Transverse colon (tissue), 4 donors: Measurements from ENCODE around the gene XRN2. TPM values are rescaled to one million over a fixed set of nuclear protein-coding genes. Genes with fewer than 3 reads are reported as not detected.

Experiments used
- DNase-seq: peaks from one replicate; pipeline ENCODE4 v3.0.0-alpha.2; 2019
- H3K27ac ChIP-seq, 4 donors: fragments of 200-600 bp; sonication (generic); 2 replicates each; pipeline ENCODE4 v1.5.1; 2016 to 2018; ENCODE audit warnings: inconsistent platforms in 4 of 4
- H3K27me3 ChIP-seq: fragments of 200-600 bp; sonication (generic); 2 replicates; pipeline ENCODE4 v1.5.1; 2017; ENCODE audit warnings: inconsistent platforms
- H3K36me3 ChIP-seq, 4 donors: fragments of 200-600 bp; sonication (generic); 2 replicates each; pipeline ENCODE4 v1.5.1; 2017 to 2019; ENCODE audit warnings: inconsistent platforms in 4 of 4
- H3K4me1 ChIP-seq, 4 donors: fragments of 200-600 bp; sonication (generic); 2 replicates each; pipeline ENCODE4 v1.5.1; 2017 to 2020; ENCODE audit warnings: inconsistent platforms in 4 of 4
- H3K4me3 ChIP-seq, 4 donors: fragments of 200-600 bp; sonication (generic); 1 replicate in 1 of 4; 2 replicates in 3 of 4; pipeline versions ENCODE4 v1.5.1 to v1.6.1; 2017 to 2019; ENCODE audit warnings: inconsistent platforms in 4 of 4
- H3K9me3 ChIP-seq, 2 donors: fragments of 200-600 bp; sonication (generic); 2 replicates each; pipeline ENCODE4 v1.5.1; 2017 to 2019; ENCODE audit warnings: inconsistent platforms in 2 of 2
- EP300 ChIP-seq: sonication (generic); formaldehyde crosslinking; IDR thresholded peaks from one replicate; pipeline ENCODE4 v1.6.1; 2017; ENCODE audit warnings: antibody characterized with exemption, low read depth
- POLR2A ChIP-seq: fragments of 450-650 bp; IDR thresholded peaks from one replicate; pipeline ENCODE4 v1.6.1; 2016; ENCODE audit warnings: antibody characterized with exemption, mild to moderate bottlenecking, moderate library complexity
- POLR2AphosphoS5 ChIP-seq, 3 donors: sonication (generic); formaldehyde crosslinking; IDR thresholded peaks; one replicate each; pipeline ENCODE4 v1.6.1; 2016; ENCODE audit warnings: antibody characterized with exemption in 3 of 3
- WGBS, 2 donors: methylation state at CpG; one replicate each; pipeline ENCODE4 v1.1.5; 2018; ENCODE audit warnings: low coverage in 1 of 2; 5-methylcytosine and 5-hydroxymethylcytosine counted together
- in situ Hi-C, 4 donors: fragments of 200-750 bp; cut with MboI; loops; one replicate each; pipeline versions ENCODE4 v1.15.0 to v1.15.1; 2017; ENCODE audit warnings: low sequenced_read_pairs in 3 of 4, low pct_ligation_motif_present in 1 of 4, low pct_unique_long_range_greater_than_20kb in 1 of 4
- intact Hi-C: fragments of 100-400 bp; cut with DNase I; formaldehyde crosslinking; loops from one replicate; pipeline ENCODE4 v1.15.1; 2023; ENCODE audit warnings: low total_unique reads
- total RNA-seq, 4 donors: library from RNA; depleted of rRNA; stranded (reverse); fragments of >200 nt; gene quantifications; one replicate each; pipeline ENCODE4 v1.1.0, GENCODE V29; 2016
- TF ChIP-seq, protein P1 (sequence below), 5 experiments: fragments of 200-600 bp in 3 of 5; fragments of 450-650 bp in 2 of 5; sonication (generic) in 3 of 5; IDR thresholded peaks; 1 replicate in 2 of 5; 2 replicates in 3 of 5; pipeline ENCODE4 v1.5.1; 2016 to 2017; ENCODE audit warnings: antibody characterized with exemption in 5 of 5, inconsistent platforms in 3 of 5, mild to moderate bottlenecking in 2 of 5, moderate library complexity in 1 of 5

XRN2 gene
- total RNA-seq, 4 donors from 2014 or later, result 16.1 to 46.4 (median 30.3) TPM

GRCh38 chr20:21322921-21323331 is 19.8 kb downstream of the XRN2 start:
- Histone ChIP-seq H3K4me3 (no peak overlapping the region), H3K9me3 (no peaks in the 10 kb centered on the region), H3K36me3 (no peaks in the 10 kb centered on the region), H3K27ac (no peak overlapping the region), H3K4me1 (peaks cover 4 to 43% (median 24%) of the 10 kb centered on the region in 4 donors), H3K27me3 (no peaks in the 10 kb centered on the region)
- DNase-seq, result no peak
- 60 to 91% methylated on average over 1 to 3 of the region's 3 CpGs for WGBS, 2 donors
- in situ Hi-C loops (no loop called here), intact Hi-C loops (no loop called here)
- TF ChIP-seq POLR2A, result no peak
- TF ChIP-seq, protein P1, sequence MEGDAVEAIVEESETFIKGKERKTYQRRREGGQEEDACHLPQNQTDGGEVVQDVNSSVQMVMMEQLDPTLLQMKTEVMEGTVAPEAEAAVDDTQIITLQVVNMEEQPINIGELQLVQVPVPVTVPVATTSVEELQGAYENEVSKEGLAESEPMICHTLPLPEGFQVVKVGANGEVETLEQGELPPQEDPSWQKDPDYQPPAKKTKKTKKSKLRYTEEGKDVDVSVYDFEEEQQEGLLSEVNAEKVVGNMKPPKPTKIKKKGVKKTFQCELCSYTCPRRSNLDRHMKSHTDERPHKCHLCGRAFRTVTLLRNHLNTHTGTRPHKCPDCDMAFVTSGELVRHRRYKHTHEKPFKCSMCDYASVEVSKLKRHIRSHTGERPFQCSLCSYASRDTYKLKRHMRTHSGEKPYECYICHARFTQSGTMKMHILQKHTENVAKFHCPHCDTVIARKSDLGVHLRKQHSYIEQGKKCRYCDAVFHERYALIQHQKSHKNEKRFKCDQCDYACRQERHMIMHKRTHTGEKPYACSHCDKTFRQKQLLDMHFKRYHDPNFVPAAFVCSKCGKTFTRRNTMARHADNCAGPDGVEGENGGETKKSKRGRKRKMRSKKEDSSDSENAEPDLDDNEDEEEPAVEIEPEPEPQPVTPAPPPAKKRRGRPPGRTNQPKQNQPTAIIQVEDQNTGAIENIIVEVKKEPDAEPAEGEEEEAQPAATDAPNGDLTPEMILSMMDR (IDR thresholded peaks at IDR 0.05), result no peak
- no peak for TF ChIP-seq POLR2AphosphoS5 (IDR thresholded peaks at IDR 0.05)
- no peak for TF ChIP-seq EP300

GRCh38 chr20:21323640-21324039 is 20.5 kb downstream of the XRN2 start:
- intact Hi-C loops (no loop called here), in situ Hi-C loops (no loop called here)
- Histone ChIP-seq H3K27me3 (no peaks in the 10 kb centered on the region), H3K4me1 (peaks cover 4 to 36% (median 20%) of the 10 kb centered on the region in 4 donors), H3K9me3 (no peaks in the 10 kb centered on the region), H3K4me3 (no peak overlapping the region), H3K27ac (no peak overlapping the region), H3K36me3 (no peaks in the 10 kb centered on the region)
- TF ChIP-seq POLR2A, result no peak
- no peak for TF ChIP-seq POLR2AphosphoS5 (IDR thresholded peaks at IDR 0.05)
- no peak for TF ChIP-seq EP300
- TF ChIP-seq, protein P1 (IDR thresholded peaks at IDR 0.05), result no peak
- DNase-seq, result peak; percentile 15
- WGBS, 2 donors, result 71 to 73% methylated on average over 2 to 3 of the region's 3 CpGs

GRCh38 chr20:21324126-21324525 is 21.0 kb downstream of the XRN2 start:
- WGBS, 2 donors, result 67 to 81% methylated on average over 2 of the region's 2 CpGs
- DNase-seq, result no peak
- Histone ChIP-seq H3K9me3 (no peaks in the 10 kb centered on the region), H3K4me3 (no peak overlapping the region), H3K27ac (no peak overlapping the region), H3K36me3 (no peaks in the 10 kb centered on the region), H3K27me3 (no peaks in the 10 kb centered on the region), H3K4me1 (peaks cover 4 to 35% (median 20%) of the 10 kb centered on the region in 4 donors)
- in situ Hi-C loops (no loop called here), intact Hi-C loops (no loop called here)
- TF ChIP-seq EP300 (no peak), POLR2AphosphoS5 (IDR thresholded peaks at IDR 0.05) (no peak), POLR2A (no peak)
- TF ChIP-seq, protein P1 (IDR thresholded peaks at IDR 0.05), result no peak

- DNase-seq, result no peak
- H3K27ac ChIP-seq, result no peak overlapping the region
- in situ Hi-C loops (no loop called here), intact Hi-C loops (no loop called here)
- peaks cover 0 to 4% (median under 1%) of the 10 kb centered on the region in 4 donors for H3K36me3 ChIP-seq
- H3K9me3 ChIP-seq, result no peaks in the 10 kb centered on the region
- no peak overlapping the region for H3K4me3 ChIP-seq
- peaks cover 4 to 35% (median 20%) of the 10 kb centered on the region in 4 donors for H3K4me1 ChIP-seq
- WGBS, 2 donors, result 61 to 73% methylated on average over 1 of the region's 1 CpG
- no peaks in the 10 kb centered on the region for H3K27me3 ChIP-seq
- TF ChIP-seq POLR2AphosphoS5 (IDR thresholded peaks at IDR 0.05), result no peak
- no peak for TF ChIP-seq POLR2A
- no peak for TF ChIP-seq EP300
- TF ChIP-seq, protein P1 (IDR thresholded peaks at IDR 0.05), result no peak
Measured at GRCh38 chr20:21325296-21325695, 22.2 kb downstream of the XRN2 start.
